Caco-2 (cell line): Measurements from ENCODE around the gene OGA. TPM values are rescaled to one million over a fixed set of nuclear protein-coding genes. Genes with fewer than 3 reads are reported as not detected.

ENCODE experiments used
- BruUV-seq: library from RNA; stranded (reverse); fragments of 400-500 nt; replicated peaks from 2 replicates; lab custom pipeline; 2021; lab: Mats Ljungman, UMichigan
- CTCF ChIA-PET: fragments of 300-600 bp; sonication (Branson Sonifier 250); formaldehyde crosslinking; loops from one replicate; lab custom pipeline; 2022; ENCODE audit warnings: antibody characterized with exemption; lab: Charles Lee
- POLR2A ChIA-PET: fragments of 300-600 bp; sonication (Branson Sonifier 250); formaldehyde crosslinking; loops from one replicate; lab custom pipeline; 2022; ENCODE audit warnings: antibody characterized with exemption; lab: Charles Lee
- DNase-seq, 2 experiments: peaks; one replicate each; pipeline versions ENCODE4 v3.0.0 to v3.0.0-alpha.2; 2020 to 2022
- H3K27me3 ChIP-seq: replicated peaks from 2 replicates; pipeline ENCODE4 v1.6.0; 2011; ENCODE audit warnings: low read length; ENCODE audit not compliant: control insufficient read depth, insufficient read depth
- H3K36me3 ChIP-seq: 2 replicates; pipeline ENCODE4 v1.5.1; 2011; ENCODE audit warnings: low read length; ENCODE audit not compliant: control insufficient read depth, insufficient read depth
- H3K4me1 ChIP-seq: fragments of 250-450 bp; sonication (Bioruptor Pico); 2 replicates; pipeline ENCODE4 v1.5.1; 2020; ENCODE audit warnings: mild to moderate bottlenecking
- H3K4me3 ChIP-seq: 2 replicates; pipeline ENCODE4 v1.5.1; 2011; ENCODE audit warnings: low read depth, mild to moderate bottlenecking, control low read depth, low read length
- H3K9me3 ChIP-seq: fragments of 250-450 bp; sonication (Bioruptor Pico); 2 replicates; pipeline ENCODE4 v1.5.1; 2020; ENCODE audit warnings: mild to moderate bottlenecking, moderate library complexity
- H3K27ac Mint-ChIP-seq: one replicate; pipeline ENCODE4 v1.8.0; 2022; ENCODE audit warnings: mixed read lengths; ENCODE audit not compliant: unreplicated experiment
- H3K27me3 Mint-ChIP-seq: one replicate; pipeline ENCODE4 v1.8.0; 2022; ENCODE audit warnings: mixed read lengths; ENCODE audit not compliant: insufficient read depth, unreplicated experiment
- H3K36me3 Mint-ChIP-seq: one replicate; pipeline ENCODE4 v1.8.0; 2022; ENCODE audit warnings: mild to moderate bottlenecking, mixed read lengths; ENCODE audit not compliant: insufficient read depth, unreplicated experiment
- H3K4me1 Mint-ChIP-seq: one replicate; pipeline ENCODE4 v1.8.0; 2022; ENCODE audit warnings: low read depth, mixed read lengths; ENCODE audit not compliant: unreplicated experiment
- H3K4me3 Mint-ChIP-seq: one replicate; pipeline ENCODE4 v1.8.0; 2022; ENCODE audit warnings: mild to moderate bottlenecking, moderate library complexity, mixed read lengths; ENCODE audit not compliant: unreplicated experiment
- H3K9me3 Mint-ChIP-seq: one replicate; pipeline ENCODE4 v1.8.0; 2022; ENCODE audit warnings: mixed read lengths; ENCODE audit not compliant: unreplicated experiment
- CTCF ChIP-seq, 2 experiments: fragments of 200-600 bp in 1 of 2; IDR thresholded peaks; 1 replicate in 1 of 2; 2 replicates in 1 of 2; pipeline versions ENCODE4 v1.5.1 to v1.8.0; 2011 to 2022; ENCODE audit warnings: antibody characterized with exemption in 1 of 2, control low read depth in 1 of 2, inconsistent platforms in 1 of 2, low read depth in 1 of 2, low read length in 1 of 2, mild to moderate bottlenecking in 1 of 2, moderate library complexity in 1 of 2; ENCODE audit not compliant: insufficient read depth in 1 of 2, severe bottlenecking in 1 of 2, unreplicated experiment in 1 of 2
- intact Hi-C: fragments of 100-400 bp; cut with micrococcal nuclease; formaldehyde crosslinking; loops from one replicate; pipeline ENCODE4 v1.10.0; 2022; ENCODE audit not compliant: unreplicated experiment
- total RNA-seq: library from RNA; stranded (reverse); gene quantifications from 2 replicates; pipeline ENCODE4 v1.2.3, GENCODE V29; 2022

Gene OGA
- total RNA-seq, 1 experiment from 2014 or later, result 76.9 TPM

GRCh38 chr10:101736666-101737065 lies 81.6 kb downstream of the OGA start:
- no peaks in the 10 kb centered on the region for H3K9me3 Mint-ChIP-seq
- BruUV-seq, result no TSS peak
- H3K4me3 Mint-ChIP-seq, result no peak overlapping the region
- H3K9me3 ChIP-seq, result no peaks in the 10 kb centered on the region
- intact Hi-C loops, result no loop called here
- H3K36me3 ChIP-seq, result no peaks in the 10 kb centered on the region
- H3K4me1 Mint-ChIP-seq, result no peaks in the 10 kb centered on the region
- peaks cover 2% of the 10 kb centered on the region for H3K27me3 Mint-ChIP-seq
- H3K36me3 Mint-ChIP-seq, result no peaks in the 10 kb centered on the region
- no peaks in the 10 kb centered on the region for H3K4me1 ChIP-seq
- CTCF ChIA-PET, result no interaction called here
- H3K27ac Mint-ChIP-seq, result no peak overlapping the region
- TF ChIP-seq CTCF (IDR thresholded peaks at IDR 0.05; ENCODE audit: insufficient read depth in 1 of 2, low read depth in 1 of 2, low read length in 1 of 2, severe bottlenecking in 1 of 2, unreplicated experiment in 1 of 2), result no peak
- H3K4me3 ChIP-seq, result no peak overlapping the region
- no peak for DNase-seq
- no peaks in the 10 kb centered on the region for H3K27me3 ChIP-seq
- POLR2A ChIA-PET, result no interaction called here

Other genes with a start within 250 kb of the OGA start
- gene POLL, start 230.2 kb downstream of the OGA start, total RNA-seq, result 34.7 and 35.5 TPM in 2 replicates
- 13.1 and 14.0 TPM in 2 replicates for gene DPCD, start 230.1 kb downstream of the OGA start, total RNA-seq
- gene FBXW4, start 123.3 kb downstream of the OGA start, total RNA-seq, result 40.7 and 44.0 TPM in 2 replicates
- 0.68 TPM in 1 of 2 replicates, not detected in the other for gene FGF8, start 42.3 kb downstream of the OGA start, total RNA-seq
- gene NPM3, start 35.0 kb downstream of the OGA start, total RNA-seq, result 92.6 and 103 TPM in 2 replicates
- 5.5 and 6.1 TPM in 2 replicates for gene KCNIP2, start 25.4 kb upstream of the OGA start, total RNA-seq
- gene ARMH3, start 237.7 kb upstream of the OGA start, total RNA-seq, result 17.4 and 20.0 TPM in 2 replicates
- gene HPS6, start 246.9 kb upstream of the OGA start, total RNA-seq, result 18.1 and 19.5 TPM in 2 replicates